GM20000 (cell line): ENCODE measurements around the gene SLC5A9.

Experiments
- DNase-seq: peaks from one replicate; pipeline ENCODE4 v3.0.0; 2012; ENCODE audit warnings: low spot score
- CTCF ChIP-seq: IDR thresholded peaks from 2 replicates; pipeline ENCODE4 v1.5.1; 2012; ENCODE audit warnings: mild to moderate bottlenecking, control low read depth; ENCODE audit errors: extremely low read depth, missing control alignments

SLC5A9 gene

GRCh38 chr1:48222501-48223242 is at the start of gene SLC5A9:
SLC5A9 (plus strand) TSS chr1:48222716; CDS start chr1:48222737, 21 bp downstream.
- DNase-seq: no peak
- no peak for TF ChIP-seq CTCF

GRCh38 chr1:48175116-48175515 is 47.4 kb upstream of the SLC5A9 start:
- no peak for TF ChIP-seq CTCF
- DNase-seq: no peak

- no peak for TF ChIP-seq CTCF
- DNase-seq: no peak
Observed at GRCh38 chr1:48177257-48177656, 45.3 kb upstream of the SLC5A9 start.

- DNase-seq: no peak
- no peak for TF ChIP-seq CTCF
Observed at GRCh38 chr1:48181669-48182367, 40.7 kb upstream of the SLC5A9 start.

- DNase-seq: no peak
Observed at GRCh38 chr1:48182439-48182838, 40.1 kb upstream of the SLC5A9 start.

GRCh38 chr1:48186306-48186839 is 36.1 kb upstream of the SLC5A9 start:
- no peak for TF ChIP-seq CTCF
- DNase-seq: no peak

More at GRCh38 chr1:48182439-48182838, 40.1 kb upstream of the SLC5A9 start:
- no peak for TF ChIP-seq CTCF

- no peak for TF ChIP-seq CTCF
- DNase-seq: no peak
Observed at GRCh38 chr1:48187969-48188563, 34.5 kb upstream of the SLC5A9 start.
